CD14-positive monocyte (primary cell): ENCODE results near the gene G6PC3. TPM values are rescaled to one million over a fixed set of nuclear protein-coding genes. Genes with fewer than 3 reads are reported as not detected.

ENCODE experiments used
- DNase-seq, 3 donors: peaks; one replicate each; pipeline ENCODE4 v3.0.0-alpha.2; 2011 to 2022
- H2AFZ ChIP-seq: 2 replicates; pipeline ENCODE4 v1.6.0; 2012; ENCODE audit warnings: mild to moderate bottlenecking, low read depth, low read length, inconsistent platforms; ENCODE audit not compliant: insufficient read depth, poor library complexity, severe bottlenecking
- H3K27ac ChIP-seq, 2 donors: 1 replicate in 1 of 2; 2 replicates in 1 of 2; pipeline ENCODE4 v1.5.1; 2012 to 2013; ENCODE audit warnings: low read length in 2 of 2, control low read depth in 1 of 2, inconsistent platforms in 1 of 2, low read depth in 1 of 2, mild to moderate bottlenecking in 1 of 2
- H3K27me3 ChIP-seq, 2 donors: one replicate each; pipeline versions ENCODE4 v1.6.0 to v1.6.1; 2011 to 2013; ENCODE audit warnings: low read length in 2 of 2; ENCODE audit not compliant: control insufficient read depth in 2 of 2, insufficient read depth in 2 of 2
- H3K36me3 ChIP-seq, 2 donors: replicated peaks in 1 of 2; 1 replicate in 1 of 2; 2 replicates in 1 of 2; pipeline versions ENCODE4 v1.5.1 to v1.6.1; 2012 to 2013; ENCODE audit warnings: low read length in 2 of 2, control low read depth in 1 of 2, inconsistent platforms in 1 of 2, mild to moderate bottlenecking in 1 of 2; ENCODE audit not compliant: insufficient read depth in 2 of 2, control insufficient read depth in 1 of 2
- H3K4me1 ChIP-seq, 2 donors: 1 replicate in 1 of 2; 2 replicates in 1 of 2; pipeline versions ENCODE4 v1.5.1 to v1.6.1; 2012 to 2013; ENCODE audit warnings: low read length in 2 of 2, control low read depth in 1 of 2, inconsistent platforms in 1 of 2, mild to moderate bottlenecking in 1 of 2, moderate library complexity in 1 of 2; ENCODE audit not compliant: insufficient read depth in 2 of 2, control insufficient read depth in 1 of 2
- H3K4me2 ChIP-seq: replicated peaks from 2 replicates; pipeline ENCODE3; 2012; ENCODE audit warnings: low read length, moderate library complexity, mild to moderate bottlenecking; ENCODE audit not compliant: poor library complexity, severe bottlenecking; ENCODE audit errors: extremely low read depth
- H3K4me3 ChIP-seq, 3 experiments: fragments of 200-600 bp in 1 of 3; sonication (generic) in 1 of 3; replicated peaks in 1 of 3; 1 replicate in 2 of 3; 2 replicates in 1 of 3; pipeline ENCODE4 v1.5.1; 2011 to 2013; ENCODE audit warnings: low read length in 3 of 3, mild to moderate bottlenecking in 3 of 3, control low read depth in 2 of 3, low read depth in 2 of 3, inconsistent platforms in 1 of 3, moderate library complexity in 1 of 3
- H3K79me2 ChIP-seq: 2 replicates; pipeline ENCODE4 v1.6.0; 2012; ENCODE audit warnings: mild to moderate bottlenecking, control low read depth, inconsistent platforms, low read length, moderate library complexity; ENCODE audit not compliant: insufficient read depth
- H3K9ac ChIP-seq: 2 replicates; pipeline ENCODE4 v1.6.0; 2017; ENCODE audit warnings: low read length, mild to moderate bottlenecking; ENCODE audit not compliant: insufficient read depth, poor library complexity, severe bottlenecking
- H3K9me3 ChIP-seq, 2 donors: replicated peaks in 1 of 2; 1 replicate in 1 of 2; 2 replicates in 1 of 2; pipeline versions ENCODE4 v1.5.1 to v1.6.1; 2012 to 2013; ENCODE audit warnings: low read length in 2 of 2, control low read depth in 1 of 2; ENCODE audit not compliant: control insufficient read depth in 1 of 2, insufficient read depth in 1 of 2
- H4K20me1 ChIP-seq: 2 replicates; pipeline ENCODE4 v1.6.0; 2012; ENCODE audit warnings: mild to moderate bottlenecking, low read length, control low read depth, moderate library complexity; ENCODE audit not compliant: insufficient read depth
- H3K27ac Mint-ChIP-seq, 7 donors: one replicate each; pipeline ENCODE4 v1.8.0; 2020; ENCODE audit warnings: mild to moderate bottlenecking in 7 of 7, mixed read lengths in 7 of 7, moderate library complexity in 6 of 7, inconsistent platforms in 2 of 7
- H3K27me3 Mint-ChIP-seq, 3 donors: one replicate each; pipeline ENCODE4 v1.8.0; 2021 to 2022; ENCODE audit warnings: low read depth in 3 of 3, mild to moderate bottlenecking in 3 of 3, mixed read lengths in 3 of 3, moderate library complexity in 3 of 3, inconsistent platforms in 1 of 3
- H3K36me3 Mint-ChIP-seq, 2 donors: one replicate each; pipeline ENCODE4 v1.8.0; 2020; ENCODE audit warnings: mixed read lengths in 2 of 2, inconsistent platforms in 1 of 2, mild to moderate bottlenecking in 1 of 2
- H3K4me1 Mint-ChIP-seq: one replicate; pipeline ENCODE4 v1.8.0; 2020; ENCODE audit warnings: mild to moderate bottlenecking, mixed read lengths
- H3K4me3 Mint-ChIP-seq, 2 donors: one replicate each; pipeline ENCODE4 v1.8.0; 2020; ENCODE audit warnings: mild to moderate bottlenecking in 2 of 2, mixed read lengths in 2 of 2, moderate library complexity in 1 of 2
- H3K9me3 Mint-ChIP-seq, 7 donors: one replicate each; pipeline ENCODE4 v1.8.0; 2020 to 2022; ENCODE audit warnings: mixed read lengths in 7 of 7, mild to moderate bottlenecking in 6 of 7, moderate library complexity in 6 of 7, inconsistent platforms in 2 of 7
- WGBS: methylation state at CpG from one replicate; pipeline ENCODE4 v1.1.5; 2013; ENCODE audit warnings: missing lambda C conversion rate; ENCODE audit not compliant: insufficient coverage; 5-methylcytosine and 5-hydroxymethylcytosine counted together
- intact Hi-C, 2 donors: fragments of 100-400 bp; cut with micrococcal nuclease; formaldehyde crosslinking; loops; one replicate each; pipeline versions ENCODE4 v1.15.0 to v1.15.1; 2023
- polyA plus RNA-seq, 3 donors: library from polyadenylated mRNA; depleted of rRNA in 1 of 3; unstranded in 2 of 3; stranded (reverse) in 1 of 3; fragments of 300-500 nt in 2 of 3; fragments of >200 nt in 1 of 3; fragmentation: Illumina TruSeq in 2 of 3; gene quantifications; 1 replicate in 2 of 3; 2 replicates in 1 of 3; pipeline ENCODE4 v1.2.3, GENCODE V29; 2012 to 2021
- TF ChIP-seq, protein P1 (sequence below): fragments of 200-600 bp; IDR thresholded peaks from one replicate; pipeline ENCODE4 v1.8.0; 2022; ENCODE audit warnings: antibody characterized with exemption, mild to moderate bottlenecking

Gene G6PC3
- polyA plus RNA-seq, 3 donors, result 38.0 to 46.4 (median 42.4) TPM

DNA sequence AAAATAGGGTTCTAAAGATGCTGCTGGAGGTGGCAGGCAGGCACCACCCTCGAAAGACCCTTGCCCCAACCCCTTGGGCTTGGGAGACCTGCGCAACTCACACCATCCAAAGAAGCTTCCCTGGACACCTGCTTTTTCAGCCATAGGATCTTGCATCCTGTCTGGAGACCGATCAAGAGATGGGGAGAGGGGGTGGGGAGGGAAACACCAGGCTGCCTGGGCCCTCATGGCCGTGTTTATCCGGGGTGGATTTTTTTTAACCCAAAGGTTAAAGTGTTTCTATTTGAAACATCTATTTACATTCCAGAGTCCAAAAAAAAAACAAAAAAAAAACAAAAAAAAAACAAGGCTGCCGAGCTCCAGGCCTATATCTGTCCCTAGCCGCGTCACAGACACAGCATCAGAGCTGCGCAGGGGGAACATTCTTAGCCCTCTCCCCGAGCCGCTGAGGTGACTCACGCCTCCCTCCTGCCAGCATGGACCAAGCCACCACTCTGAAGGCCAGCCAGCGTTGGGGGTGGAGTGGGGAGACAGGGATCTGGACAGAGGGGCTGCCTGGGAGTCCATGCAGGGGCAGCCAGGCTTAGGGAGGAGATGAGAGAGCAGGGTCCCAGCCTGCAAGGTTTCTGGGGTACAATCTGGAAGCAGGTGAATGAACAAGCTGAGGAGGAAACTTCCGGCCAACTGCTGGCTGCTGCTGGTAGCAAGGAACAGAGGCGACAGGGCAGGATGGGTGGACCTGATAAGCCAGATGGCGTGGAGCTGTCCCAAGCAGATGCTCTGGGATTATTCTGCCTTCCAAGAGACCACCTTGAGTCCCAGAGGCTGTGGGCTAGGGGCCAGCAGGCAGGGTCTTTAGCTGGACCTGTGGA, 38.1 kb downstream of the G6PC3 start:
- Histone ChIP-seq H4K20me1 (peaks cover 91% of the 10 kb centered on the region), H3K9me3 (no peaks in the 10 kb centered on the region), H3K79me2 (peaks cover 39% of the 10 kb centered on the region), H2AFZ (no peak overlapping the region), H3K27ac (no peak overlapping the region), H3K4me3 (no peak overlapping the region), H3K27me3 (no peaks in the 10 kb centered on the region), H3K4me1 (peaks cover 39 to 44% of the 10 kb centered on the region in 2 donors), H3K9ac (no peak overlapping the region), H3K36me3 (peaks cover 14 to 32% of the 10 kb centered on the region in 2 donors), H3K4me2 (no peak overlapping the region)
- Mint-ChIP-seq H3K4me3 (no peak overlapping the region), H3K27ac (no peak overlapping the region), H3K9me3 (no peaks in the 10 kb centered on the region), H3K27me3 (peaks cover 0 to 2% (median 2%) of the 10 kb centered on the region in 3 donors), H3K36me3 (peaks cover 24 to 43% of the 10 kb centered on the region in 2 donors), H3K4me1 (peaks cover 43% of the 10 kb centered on the region)
- TF ChIP-seq, protein P1, sequence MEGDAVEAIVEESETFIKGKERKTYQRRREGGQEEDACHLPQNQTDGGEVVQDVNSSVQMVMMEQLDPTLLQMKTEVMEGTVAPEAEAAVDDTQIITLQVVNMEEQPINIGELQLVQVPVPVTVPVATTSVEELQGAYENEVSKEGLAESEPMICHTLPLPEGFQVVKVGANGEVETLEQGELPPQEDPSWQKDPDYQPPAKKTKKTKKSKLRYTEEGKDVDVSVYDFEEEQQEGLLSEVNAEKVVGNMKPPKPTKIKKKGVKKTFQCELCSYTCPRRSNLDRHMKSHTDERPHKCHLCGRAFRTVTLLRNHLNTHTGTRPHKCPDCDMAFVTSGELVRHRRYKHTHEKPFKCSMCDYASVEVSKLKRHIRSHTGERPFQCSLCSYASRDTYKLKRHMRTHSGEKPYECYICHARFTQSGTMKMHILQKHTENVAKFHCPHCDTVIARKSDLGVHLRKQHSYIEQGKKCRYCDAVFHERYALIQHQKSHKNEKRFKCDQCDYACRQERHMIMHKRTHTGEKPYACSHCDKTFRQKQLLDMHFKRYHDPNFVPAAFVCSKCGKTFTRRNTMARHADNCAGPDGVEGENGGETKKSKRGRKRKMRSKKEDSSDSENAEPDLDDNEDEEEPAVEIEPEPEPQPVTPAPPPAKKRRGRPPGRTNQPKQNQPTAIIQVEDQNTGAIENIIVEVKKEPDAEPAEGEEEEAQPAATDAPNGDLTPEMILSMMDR, result no peak
- DNase-seq, result no peak
- intact Hi-C loops, result no loop called here
- 92% methylated on average over 6 of the region's 16 CpGs for WGBS

DNA sequence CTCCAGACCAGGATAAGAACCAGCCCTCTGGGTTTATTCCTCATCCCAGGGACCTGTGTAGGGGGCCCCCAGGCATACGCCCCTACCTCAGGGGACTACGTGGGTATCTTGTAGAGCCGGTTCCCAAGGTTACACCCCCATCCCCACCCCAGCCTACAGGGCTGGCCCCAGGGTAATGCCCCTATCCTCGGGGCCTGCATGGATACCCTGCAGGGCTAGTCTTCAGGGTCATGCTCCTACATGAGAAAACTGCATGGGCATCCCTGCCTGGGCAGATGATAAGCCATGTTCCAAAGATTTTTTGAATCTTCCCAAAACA, 38.7 kb downstream of the G6PC3 start:
- H4K20me1 ChIP-seq, result peaks cover 96% of the 10 kb centered on the region

More for the DNA sequence above, 38.7 kb downstream of the G6PC3 start:
- Histone ChIP-seq H3K79me2 (peaks cover 43% of the 10 kb centered on the region), H3K36me3 (peaks cover 17 to 38% of the 10 kb centered on the region in 2 donors), H3K4me3 (no peak overlapping the region), H3K9ac (no peak overlapping the region), H3K4me2 (no peak overlapping the region), H3K9me3 (no peaks in the 10 kb centered on the region), H3K27me3 (no peaks in the 10 kb centered on the region), H3K4me1 (peaks cover 39 to 50% of the 10 kb centered on the region in 2 donors), H2AFZ (no peak overlapping the region), H3K27ac (no peak overlapping the region)
- no peaks in the 10 kb centered on the region for H3K9me3 Mint-ChIP-seq
- no peak overlapping the region for H3K27ac Mint-ChIP-seq
- no peak overlapping the region for H3K4me3 Mint-ChIP-seq
- WGBS, result 62% methylated on average over 3 of the region's 4 CpGs
- intact Hi-C loops, result no loop called here
- H3K36me3 Mint-ChIP-seq, result peaks cover 29 to 48% of the 10 kb centered on the region in 2 donors
- TF ChIP-seq, protein P1, result no peak
- DNase-seq, result no peak
- H3K27me3 Mint-ChIP-seq, result peaks cover 0 to 2% (median 2%) of the 10 kb centered on the region in 3 donors
- H3K4me1 Mint-ChIP-seq, result peaks cover 47% of the 10 kb centered on the region
